GM18867 (cell line): ENCODE measurements around the gene TSHZ2.
"Not testable (repeated sequence)": the region's sequence is repeated elsewhere in the genome, so short reads cannot be mapped to it uniquely, and the experiment has no call there.

Experiments used
- ATAC-seq: cut with Tn5 transposase; IDR thresholded peaks from one replicate; pipeline ENCODE4 v1.9.1; 2021; ENCODE audit warnings: mild to moderate bottlenecking, moderate library complexity; ENCODE audit not compliant: unreplicated experiment

Gene TSHZ2

GRCh38 chr20:53426766-53427312, 454.7 kb downstream of the TSHZ2 start:
- no peak for ATAC-seq

- no peak for ATAC-seq
These were observed 455.8 kb downstream of the TSHZ2 start for GRCh38 chr20:53427951-53428350.

DNA sequence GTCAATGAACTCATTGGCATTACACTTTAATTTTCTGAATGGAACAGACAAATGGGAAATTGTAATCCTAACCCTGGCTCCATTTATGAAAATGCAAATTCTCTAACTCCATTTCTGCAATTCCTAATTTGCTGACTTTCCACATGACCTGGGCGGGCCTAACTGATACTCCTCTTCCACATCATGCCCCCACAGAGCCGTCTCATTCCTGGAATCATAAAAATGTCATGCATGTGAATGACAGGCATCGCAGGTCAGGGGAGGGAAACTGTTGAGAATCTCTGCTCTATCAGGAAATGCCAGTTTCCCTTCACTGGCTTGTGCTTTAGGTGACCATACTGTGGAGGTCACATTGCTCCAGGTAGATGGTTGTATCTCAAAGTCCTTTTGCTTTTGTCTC, 456.4 kb downstream of the TSHZ2 start:
- ATAC-seq, result no peak

GRCh38 chr20:53428996-53429395, 456.8 kb downstream of the TSHZ2 start:
- ATAC-seq, result no peak

GRCh38 chr20:53434662-53435061, 462.5 kb downstream of the TSHZ2 start:
- ATAC-seq, result no peak

GRCh38 chr20:53436927-53437326, 464.8 kb downstream of the TSHZ2 start:
- not testable (repeated sequence) for ATAC-seq

DNA sequence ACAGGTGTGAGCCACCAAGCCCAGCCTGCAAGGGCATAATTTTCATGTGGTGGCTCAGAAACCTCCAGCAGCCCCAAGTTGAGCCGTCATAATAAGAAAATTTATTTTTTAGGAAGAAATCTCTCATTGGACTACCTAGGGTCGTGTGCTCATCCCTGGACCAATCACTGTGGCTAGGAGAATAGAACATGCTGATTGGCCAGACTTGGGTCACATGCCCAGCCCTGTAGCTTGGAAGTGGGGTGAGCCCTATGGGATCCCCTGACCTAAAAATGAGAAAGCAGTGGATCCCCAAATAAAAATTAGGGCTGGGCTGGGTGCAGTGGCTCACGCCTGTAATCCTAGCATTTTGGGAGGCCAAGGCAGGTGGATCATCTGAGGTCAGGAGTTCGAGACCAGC, 466.2 kb downstream of the TSHZ2 start:
- ATAC-seq, result no peak

GRCh38 chr20:53439046-53439445, 466.9 kb downstream of the TSHZ2 start:
- ATAC-seq, result no peak

DNA sequence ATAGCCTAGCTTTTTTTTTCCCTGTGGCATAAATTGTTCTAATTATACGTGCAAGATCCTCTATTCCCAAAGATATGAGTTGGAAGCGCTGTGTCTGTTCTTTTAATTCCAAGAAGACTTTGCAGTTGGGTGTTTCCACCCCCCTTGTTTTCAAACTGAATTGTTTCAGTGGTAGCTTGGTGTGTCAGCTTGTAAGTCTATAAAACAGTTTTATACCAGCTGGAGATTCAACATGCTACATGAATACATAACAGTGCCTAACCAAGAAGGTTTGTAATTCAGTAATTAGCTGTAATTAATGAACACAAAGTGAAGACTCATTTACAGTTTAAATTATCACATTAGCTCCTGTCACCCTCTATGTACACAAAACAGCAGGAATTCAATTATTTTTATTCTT, 467.5 kb downstream of the TSHZ2 start:
- no peak for ATAC-seq

DNA sequence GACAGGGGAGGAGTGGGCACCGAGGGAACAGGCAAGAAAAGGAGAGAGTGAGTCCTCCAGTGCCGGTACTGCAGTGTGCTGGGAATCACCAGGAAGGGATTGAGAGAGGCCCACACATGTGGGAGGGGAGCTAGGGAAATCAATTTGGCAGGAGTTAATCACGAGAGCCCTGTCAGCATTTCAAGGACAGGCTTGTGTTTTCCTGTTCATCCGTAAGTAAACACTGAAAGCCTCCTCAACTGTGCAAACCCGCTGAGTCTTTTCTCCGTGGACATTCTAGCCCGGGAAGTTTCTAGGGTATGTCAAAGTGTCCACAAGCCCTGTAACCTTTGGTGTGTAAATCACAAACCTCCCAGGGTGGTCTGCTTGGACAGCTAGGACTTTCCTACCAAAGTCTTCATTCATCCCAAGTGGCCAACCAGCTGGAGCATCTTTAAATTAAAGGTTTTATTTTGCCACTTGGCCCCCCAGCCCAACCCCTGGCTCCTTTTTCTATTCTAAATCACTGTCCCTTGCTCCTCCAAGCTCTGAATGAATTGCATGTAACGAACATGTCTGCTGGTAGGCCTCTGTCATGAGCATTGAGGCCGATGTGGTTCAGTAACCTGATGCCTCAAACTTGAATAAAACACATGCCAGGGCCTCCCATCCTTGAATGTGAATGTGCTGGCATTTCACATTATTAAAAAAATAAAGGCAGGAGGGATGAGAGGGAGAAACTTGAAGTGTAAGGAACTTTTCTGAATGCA, 472.4 kb downstream of the TSHZ2 start:
- ATAC-seq, result no peak

DNA sequence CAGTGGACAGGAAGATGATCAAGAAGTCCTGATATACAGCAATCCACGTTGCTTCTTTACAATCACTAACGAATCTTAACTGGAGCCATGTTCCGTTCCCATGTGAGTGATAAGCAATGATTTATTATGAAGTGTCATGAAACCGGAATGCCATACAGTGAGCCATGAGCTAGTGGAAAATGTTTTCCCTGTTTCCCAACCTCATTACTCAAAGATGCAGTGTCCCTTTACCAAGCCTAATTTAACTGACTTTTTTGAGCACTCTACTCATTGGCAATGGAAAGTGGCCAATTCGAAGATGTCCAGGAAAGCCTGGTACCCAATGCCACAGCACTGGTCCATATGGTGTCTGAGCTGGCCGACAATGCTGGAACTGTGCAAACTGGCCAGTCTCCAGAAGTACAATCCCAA, 473.2 kb downstream of the TSHZ2 start:
- no peak for ATAC-seq

DNA sequence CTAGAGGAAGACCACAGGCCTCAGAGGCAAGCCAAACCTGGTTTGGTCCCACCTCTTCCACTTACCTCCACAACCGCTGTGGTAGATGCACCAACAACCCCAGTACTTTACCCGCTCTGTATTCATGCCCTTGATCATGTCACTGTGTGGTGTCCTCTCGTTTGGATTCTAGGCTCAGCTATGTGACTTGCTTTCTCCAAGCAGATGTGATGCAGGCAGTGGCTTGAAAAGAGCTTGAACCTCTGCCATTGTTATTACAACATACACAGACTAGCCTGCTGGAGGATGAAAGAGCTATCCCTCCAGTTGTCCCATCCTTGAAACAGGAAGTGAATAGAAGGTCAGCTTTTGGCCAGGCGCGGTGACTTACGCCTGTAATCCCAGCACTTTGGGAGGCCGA, 473.8 kb downstream of the TSHZ2 start:
- no peak for ATAC-seq

DNA sequence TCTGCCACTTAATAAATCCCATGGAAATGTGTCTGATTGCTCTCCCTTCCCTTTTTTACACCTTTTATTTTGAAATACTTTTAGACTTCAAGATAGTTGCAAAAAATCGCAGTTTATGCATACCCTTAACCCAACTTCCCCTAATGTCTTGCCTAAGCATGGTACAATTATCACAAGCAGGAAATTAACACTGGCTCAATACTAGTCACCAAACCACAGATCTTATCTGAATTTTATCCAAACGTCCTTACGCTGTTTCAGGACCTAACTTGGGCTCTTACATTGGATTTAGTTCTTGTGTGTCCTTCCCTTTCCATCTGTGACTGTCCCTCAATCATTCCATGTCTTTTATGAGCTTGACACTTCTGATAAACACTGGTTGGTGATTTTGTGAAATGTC, 475.2 kb downstream of the TSHZ2 start:
- no peak for ATAC-seq

- no peak for ATAC-seq
These were observed 476.3 kb downstream of the TSHZ2 start for GRCh38 chr20:53448426-53448825.

- no peak for ATAC-seq
These were observed 476.7 kb downstream of the TSHZ2 start for GRCh38 chr20:53448875-53449274.

- no peak for ATAC-seq
These were observed 480.9 kb downstream of the TSHZ2 start for GRCh38 chr20:53453076-53453475.

GRCh38 chr20:53454675-53455276, 482.6 kb downstream of the TSHZ2 start:
- ATAC-seq, result no peak

DNA sequence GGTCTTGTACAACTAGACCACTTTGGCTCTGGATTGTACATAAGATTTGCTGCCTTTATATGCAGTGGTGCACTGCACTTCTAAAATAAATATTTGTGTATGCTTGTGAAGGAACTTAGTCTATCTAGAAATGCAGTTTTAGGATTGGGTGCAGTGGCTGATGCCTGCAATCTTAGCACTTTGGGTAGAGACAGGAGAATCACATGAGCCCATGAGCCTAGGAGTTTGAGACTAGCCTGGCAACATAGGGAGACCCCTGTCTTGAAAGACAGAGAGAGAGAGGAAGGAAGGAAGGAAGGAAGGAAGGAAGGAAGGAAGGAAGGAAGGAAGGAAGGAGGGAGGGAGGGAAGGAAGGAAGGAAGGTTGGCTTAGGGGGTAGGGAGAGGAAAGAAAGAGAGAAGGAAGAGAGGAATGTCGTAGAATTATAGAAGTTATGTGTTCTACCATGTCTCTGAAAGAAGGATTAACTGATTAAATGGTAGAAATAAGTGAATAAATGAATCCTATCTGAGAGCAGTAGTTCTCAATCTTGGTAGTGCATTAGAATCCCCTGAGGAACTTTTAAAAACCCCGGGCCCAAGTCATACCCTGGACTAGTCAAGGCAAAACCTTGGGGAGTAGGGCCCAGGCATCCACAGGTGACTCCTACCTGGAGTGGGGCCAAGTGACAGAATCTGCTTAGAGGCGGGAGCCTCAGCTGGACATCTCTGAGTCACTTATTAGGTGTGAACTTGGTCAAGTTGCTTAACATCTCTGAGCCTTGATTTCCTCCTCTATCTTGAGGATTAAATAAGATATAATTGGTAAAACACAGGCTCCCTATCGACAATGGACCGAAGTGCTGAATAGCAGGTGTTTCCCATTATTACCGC, 491.2 kb downstream of the TSHZ2 start:
- ATAC-seq, result no peak

DNA sequence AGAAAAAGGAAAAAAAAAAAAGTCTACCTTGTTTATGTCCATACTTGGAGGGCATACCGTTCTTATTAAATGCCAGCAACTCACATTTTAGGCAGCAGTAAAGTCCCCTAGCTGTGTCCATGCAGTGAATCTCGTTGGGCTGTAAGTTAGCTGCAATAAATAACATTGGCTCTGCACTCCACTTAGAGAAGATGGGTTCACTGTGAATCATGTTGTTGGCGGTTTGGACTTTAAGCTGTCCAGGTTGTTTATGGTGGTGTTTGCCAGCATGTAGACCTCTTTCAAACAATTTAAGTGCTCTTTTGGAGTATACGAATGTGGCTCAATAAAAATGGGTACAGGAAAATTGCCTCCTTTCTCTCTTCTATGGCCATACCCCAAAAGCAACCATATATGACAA, 494.1 kb downstream of the TSHZ2 start:
- ATAC-seq, result no peak

DNA sequence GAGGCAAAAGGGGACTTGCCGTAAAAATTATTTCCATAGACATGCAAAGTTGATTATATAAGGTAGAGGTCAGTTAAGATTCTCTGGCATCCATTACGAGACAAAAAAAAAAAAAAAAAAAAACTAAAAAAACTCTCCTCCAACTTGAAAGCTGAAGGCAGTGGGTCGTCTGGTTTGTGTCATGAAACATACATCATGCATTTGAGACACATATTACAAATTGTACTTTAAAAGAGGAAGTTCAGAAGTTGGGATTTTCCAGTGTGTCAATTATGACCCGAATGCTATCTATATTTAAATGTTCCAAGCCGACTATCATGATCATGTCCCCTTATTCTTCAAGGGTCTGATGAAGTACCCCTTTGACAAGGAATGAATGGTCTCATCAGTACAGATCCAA, 496.4 kb downstream of the TSHZ2 start:
- ATAC-seq, result no peak

DNA sequence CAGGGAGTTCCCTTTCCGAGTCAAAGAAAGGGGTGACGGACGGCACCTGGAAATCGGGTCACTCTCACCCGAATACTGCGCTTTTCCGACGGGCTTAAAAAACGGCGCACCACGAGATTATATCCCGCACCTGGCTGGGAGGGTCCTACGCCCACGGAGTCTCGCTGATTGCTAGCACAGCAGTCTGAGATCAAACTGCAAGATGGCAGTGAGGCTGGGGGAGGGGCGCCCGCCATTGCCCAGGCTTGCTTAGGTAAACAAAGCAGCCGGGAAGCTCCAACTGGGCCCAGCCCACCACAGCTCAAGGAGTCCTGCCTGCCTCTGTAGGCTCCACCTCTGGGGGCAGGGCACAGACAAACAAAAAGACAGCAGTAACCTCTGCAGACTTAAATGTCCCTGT, 500.7 kb downstream of the TSHZ2 start:
- not testable (repeated sequence) for ATAC-seq

DNA sequence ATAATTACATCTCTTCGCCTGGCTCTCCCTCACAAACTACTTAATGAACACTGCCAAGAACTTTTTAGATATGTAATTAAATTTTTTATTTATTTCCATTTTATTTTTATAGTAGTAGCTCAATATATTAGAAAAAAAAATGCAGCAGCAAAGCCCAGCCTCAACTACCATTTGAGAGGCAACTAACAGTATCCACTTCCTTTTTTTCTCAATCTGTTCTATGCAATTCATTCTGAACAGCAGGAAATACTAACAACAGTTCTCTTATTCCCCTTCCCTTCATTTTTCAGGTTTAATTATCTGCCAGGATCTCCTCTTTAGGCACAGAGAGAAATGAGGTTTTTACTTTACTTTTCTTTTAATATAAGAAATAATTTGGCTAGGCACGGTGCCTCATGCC, 508.8 kb downstream of the TSHZ2 start:
- no peak for ATAC-seq
